HL-60/S4 treated with phorbol 12-myristate 13-acetate at 8.2 ng/mL for 4 days and 3 days (cell line): ENCODE results near the gene ELMO1.

Experiments used
- in situ Hi-C: fragments of 300-500 bp; cut with MboI; formaldehyde crosslinking; loops from 2 replicates; pipeline ENCODE4 v1.15.0; 2022; ENCODE audit warnings: low sequenced_read_pairs

ELMO1 gene

GRCh38 chr7:36967387-36967786, 481.3 kb downstream of the ELMO1 start:
- in situ Hi-C loops = loop anchor here (25.0 kb wide), 1 partner anchor 220 kb away; no protein-coding TSS in a partner anchor

- in situ Hi-C loops = loop anchor here (25.0 kb wide), 1 partner anchor 221 kb away; no protein-coding TSS in a partner anchor
Measured at GRCh38 chr7:36966636-36967035, 482.0 kb downstream of the ELMO1 start.

GRCh38 chr7:36966039-36966438, 482.6 kb downstream of the ELMO1 start:
- in situ Hi-C loops = loop anchor here (25.0 kb wide), 1 partner anchor 221 kb away; no protein-coding TSS in a partner anchor

GRCh38 chr7:36965625-36966024, 483.0 kb downstream of the ELMO1 start:
- in situ Hi-C loops = loop anchor here (25.0 kb wide), 1 partner anchor 222 kb away; no protein-coding TSS in a partner anchor

GRCh38 chr7:36964297-36964696, 484.4 kb downstream of the ELMO1 start:
- in situ Hi-C loops = loop anchor here (25.0 kb wide), 1 partner anchor 223 kb away; no protein-coding TSS in a partner anchor

GRCh38 chr7:36962367-36962766, 486.3 kb downstream of the ELMO1 start:
- in situ Hi-C loops = loop anchor here (25.0 kb wide), 1 partner anchor 225 kb away; no protein-coding TSS in a partner anchor

- in situ Hi-C loops = loop anchor here (25.0 kb wide), 1 partner anchor 226 kb away; no protein-coding TSS in a partner anchor
Measured at GRCh38 chr7:36961693-36962092, 487.0 kb downstream of the ELMO1 start.

- in situ Hi-C loops = loop anchor here (25.0 kb wide), 1 partner anchor 226 kb away; no protein-coding TSS in a partner anchor
Measured at GRCh38 chr7:36961097-36961496, 487.6 kb downstream of the ELMO1 start.

- in situ Hi-C loops = loop anchor here (25.0 kb wide), 1 partner anchor 227 kb away; no protein-coding TSS in a partner anchor
Measured at GRCh38 chr7:36960105-36960504, 488.6 kb downstream of the ELMO1 start.

GRCh38 chr7:36958111-36958733, 490.4 kb downstream of the ELMO1 start:
- in situ Hi-C loops = loop anchor here (25.0 kb wide), 1 partner anchor 229 kb away; no protein-coding TSS in a partner anchor

- in situ Hi-C loops = loop anchor here (25.0 kb wide), 1 partner anchor 230 kb away; no protein-coding TSS in a partner anchor
Measured at GRCh38 chr7:36957620-36958019, 491.0 kb downstream of the ELMO1 start.

- in situ Hi-C loops = loop anchor here (25.0 kb wide), 1 partner anchor 230 kb away; no protein-coding TSS in a partner anchor
Measured at GRCh38 chr7:36956814-36957213, 491.9 kb downstream of the ELMO1 start.

GRCh38 chr7:36955456-36956129, 493.1 kb downstream of the ELMO1 start:
- in situ Hi-C loops = loop anchor here (25.0 kb wide), 1 partner anchor 232 kb away; no protein-coding TSS in a partner anchor

- in situ Hi-C loops = loop anchor here (25.0 kb wide), 1 partner anchor 236 kb away; no protein-coding TSS in a partner anchor
Measured at GRCh38 chr7:36951257-36951697, 497.4 kb downstream of the ELMO1 start.

GRCh38 chr7:36949711-36950600, 498.7 kb downstream of the ELMO1 start:
- in situ Hi-C loops = loop anchor here (25.0 kb wide), 1 partner anchor 237 kb away; no protein-coding TSS in a partner anchor

- in situ Hi-C loops = no loop called here
Measured at GRCh38 chr7:36946401-36946739, 502.3 kb downstream of the ELMO1 start.

GRCh38 chr7:36945612-36946400, 502.9 kb downstream of the ELMO1 start:
- in situ Hi-C loops = no loop called here

GRCh38 chr7:36944838-36945237, 503.8 kb downstream of the ELMO1 start:
- in situ Hi-C loops = no loop called here

GRCh38 chr7:36943591-36944435, 504.9 kb downstream of the ELMO1 start:
- in situ Hi-C loops = no loop called here
